Measurements from ENCODE around the gene CENPE.
"Not testable (repeated sequence)": the region's sequence is repeated elsewhere in the genome, so short reads cannot be mapped to it uniquely, and the experiment has no call there.

- not testable (repeated sequence) for TF ChIP-seq CTCF (conservative IDR thresholded peaks at IDR 0.05; ENCODE audit: low read length); EZH2phosphoT487 (IDR thresholded peaks at IDR 0.05; ENCODE audit: borderline replicate concordance, low read depth, low read length)
These were observed 32.8 kb upstream of the CENPE start for GRCh38 chr4:103230938-103231337.

Data from OCI-LY7 (cell line).